Keratinocyte (primary cell): ENCODE results near the gene MDFI. TPM values are rescaled to one million over a fixed set of nuclear protein-coding genes. Genes with fewer than 3 reads are reported as not detected.

ENCODE experiments used
- DNase-seq: peaks from one replicate; pipeline ENCODE4 v3.0.0-alpha.2; 2011; ENCODE audit warnings: low read depth, missing footprints, low spot score
- FAIRE-seq: peaks from 2 replicates; lab custom pipeline; 2011; peaks lifted over from hg19 to GRCh38; lab: Jason Lieb, UNC
- H2AFZ ChIP-seq: 2 replicates; pipeline ENCODE4 v1.6.0; 2012; ENCODE audit warnings: low read length, control low read depth, inconsistent platforms; ENCODE audit not compliant: control insufficient read depth
- H3K27ac ChIP-seq: 2 replicates; pipeline ENCODE4 v1.5.1; 2011; ENCODE audit warnings: low read length; ENCODE audit not compliant: control insufficient read depth, insufficient read depth
- H3K27me3 ChIP-seq: 3 replicates; pipeline ENCODE4 v1.6.0; 2011; ENCODE audit warnings: low read length; ENCODE audit not compliant: control insufficient read depth, insufficient read depth; ENCODE audit errors: extremely low read depth
- H3K36me3 ChIP-seq, 2 experiments: 2 replicates in 1 of 2; 3 replicates in 1 of 2; pipeline ENCODE4 v1.5.1; 2011; ENCODE audit warnings: low read length in 2 of 2, mild to moderate bottlenecking in 1 of 2; ENCODE audit not compliant: control insufficient read depth in 2 of 2, insufficient read depth in 2 of 2; ENCODE audit errors: extremely low read depth in 1 of 2
- H3K4me1 ChIP-seq: 3 replicates; pipeline ENCODE4 v1.5.1; 2011; ENCODE audit warnings: low read length; ENCODE audit not compliant: control insufficient read depth, insufficient read depth; ENCODE audit errors: extremely low read depth
- H3K4me2 ChIP-seq: 3 replicates; pipeline ENCODE4 v1.6.0; 2011; ENCODE audit warnings: low read depth, low read length; ENCODE audit not compliant: control insufficient read depth, insufficient read depth; ENCODE audit errors: extremely low read depth
- H3K4me3 ChIP-seq, 3 experiments: fragments of 200-600 bp in 1 of 3; sonication (generic) in 1 of 3; 2 replicates in 2 of 3; 3 replicates in 1 of 3; pipeline ENCODE4 v1.5.1; 2011 to 2016; ENCODE audit warnings: low read length in 3 of 3, mild to moderate bottlenecking in 3 of 3, control low read depth in 2 of 3, inconsistent platforms in 1 of 3, low read depth in 1 of 3, mixed read lengths in 1 of 3, mixed run types in 1 of 3, moderate library complexity in 1 of 3; ENCODE audit not compliant: control insufficient read depth in 2 of 3, insufficient read depth in 2 of 3; ENCODE audit errors: extremely low read depth in 1 of 3
- H3K79me2 ChIP-seq: 2 replicates; pipeline ENCODE4 v1.6.0; 2012; ENCODE audit warnings: low read length; ENCODE audit not compliant: control insufficient read depth, insufficient read depth
- H3K9ac ChIP-seq: 3 replicates; pipeline ENCODE4 v1.6.0; 2011; ENCODE audit warnings: low read length; ENCODE audit not compliant: control insufficient read depth, insufficient read depth; ENCODE audit errors: extremely low read depth
- H3K9me1 ChIP-seq: 3 replicates; pipeline ENCODE4 v1.6.0; 2011; ENCODE audit warnings: low read length; ENCODE audit not compliant: control insufficient read depth, insufficient read depth; ENCODE audit errors: extremely low read depth
- H3K9me3 ChIP-seq: 2 replicates; pipeline ENCODE4 v1.5.1; 2012; ENCODE audit warnings: low read depth, low read length; ENCODE audit not compliant: control insufficient read depth
- H4K20me1 ChIP-seq: 3 replicates; pipeline ENCODE4 v1.6.0; 2011; ENCODE audit warnings: low read length; ENCODE audit not compliant: control insufficient read depth, insufficient read depth; ENCODE audit errors: extremely low read depth
- CTCF ChIP-seq, 3 experiments: IDR thresholded peaks in 1 of 3; conservative IDR thresholded peaks in 1 of 3; optimal IDR thresholded peaks in 1 of 3; 2 replicates in 2 of 3; 3 replicates in 1 of 3; pipeline versions ENCODE3 to v1.5.1; 2011; ENCODE audit warnings: low read length in 3 of 3, mild to moderate bottlenecking in 3 of 3, moderate library complexity in 2 of 3, control low read depth in 1 of 3, inconsistent platforms in 1 of 3; ENCODE audit not compliant: insufficient read depth in 2 of 3; ENCODE audit errors: extremely low read depth in 1 of 3
- EZH2 ChIP-seq: IDR thresholded peaks from one replicate; pipeline ENCODE4 v1.6.1; 2012; ENCODE audit warnings: inconsistent platforms, mild to moderate bottlenecking, low read length, moderate library complexity
- dilution Hi-C: fragments of 300-500 bp; cut with MboI; formaldehyde crosslinking; loops from one replicate; pipeline ENCODE4 v1.7.0; 2020; ENCODE audit warnings: low sequenced_read_pairs; ENCODE audit not compliant: extremely low pct_ligation_motif_present
- polyA plus RNA-seq, 5 experiments: library from polyadenylated mRNA; depleted of rRNA in 3 of 5; stranded (reverse) in 3 of 5; stranded (forward) in 1 of 5; unstranded in 1 of 5; fragments of >200 nt; gene quantifications; 1 replicate in 1 of 5; 2 replicates in 3 of 5; 3 replicates in 1 of 5; pipeline versions ENCODE4 v1.2.1 to v1.2.3, GENCODE V29; 2011 to 2012; ENCODE audit warnings: missing spikeins in 2 of 5, low read depth in 1 of 5, low replicate concordance in 1 of 5

The MDFI gene
- polyA plus RNA-seq, 1 donor (not counting 4 experiments of a cell fraction or from before 2014, with no cell fraction given): 60.1 TPM

GRCh38 chr6:41691426-41692079 is 53.3 kb downstream of the MDFI start:
- dilution Hi-C loops: no loop called here

DNA sequence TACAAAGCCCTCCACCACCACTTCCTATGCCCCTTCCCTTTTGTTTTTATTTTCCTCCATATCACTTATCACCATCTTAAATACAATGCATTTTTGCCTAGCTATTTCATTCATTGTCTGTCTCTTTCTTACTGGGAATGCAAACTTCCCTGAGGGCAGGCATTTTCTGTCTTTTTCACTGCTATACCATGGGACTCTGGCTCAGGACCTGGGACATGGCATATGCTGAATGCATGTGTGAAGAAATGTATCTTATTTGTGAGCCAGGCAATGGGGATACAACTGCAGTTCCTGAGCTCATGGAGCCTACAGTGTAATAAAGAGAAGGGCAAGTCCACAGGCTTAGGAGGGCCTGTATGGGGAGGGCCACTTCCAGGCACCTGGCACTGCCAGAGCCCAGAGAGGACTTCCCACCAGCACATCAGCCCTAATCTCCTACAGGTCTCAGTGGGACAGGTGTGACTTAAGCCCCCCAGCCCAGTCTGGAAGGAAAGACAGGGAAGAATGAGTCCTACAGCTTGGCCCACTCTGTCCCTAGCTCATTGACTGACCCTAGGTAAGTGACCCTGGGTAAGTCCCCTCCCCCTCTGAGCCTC is 53.9 kb downstream of the MDFI start:
- Histone ChIP-seq H3K9me3 (no peaks in the 10 kb centered on the region), H3K9me1 (no peaks in the 10 kb centered on the region), H3K4me3 (no peak overlapping the region), H3K79me2 (no peaks in the 10 kb centered on the region), H3K4me1 (peaks cover 9% of the 10 kb centered on the region), H2AFZ (no peak overlapping the region), H3K36me3 (peaks cover 0 to 2% of the 10 kb centered on the region in 2 experiments), H4K20me1 (no peaks in the 10 kb centered on the region), H3K27me3 (no peaks in the 10 kb centered on the region), H3K4me2 (no peak overlapping the region), H3K27ac (no peak overlapping the region), H3K9ac (no peak overlapping the region)
- DNase-seq (no peak), FAIRE-seq (no peak)
- dilution Hi-C loops: no loop called here
- TF ChIP-seq EZH2 (no peak), CTCF (optimal IDR thresholded peaks at IDR 0.05 in 1 of 3, IDR thresholded peaks at IDR 0.05 in 1 of 3, conservative IDR thresholded peaks at IDR 0.05 in 1 of 3; ENCODE audit: extremely low read depth in 1 of 3, insufficient read depth in 2 of 3, low read length in 3 of 3) (no peak)

More at GRCh38 chr6:41691426-41692079, 53.3 kb downstream of the MDFI start:
- Histone ChIP-seq H3K9me1 (no peaks in the 10 kb centered on the region), H3K4me1 (peaks cover 9% of the 10 kb centered on the region), H3K36me3 (peaks cover 0 to 2% of the 10 kb centered on the region in 2 experiments), H3K79me2 (no peaks in the 10 kb centered on the region), H3K4me2 (no peak overlapping the region), H3K27me3 (no peaks in the 10 kb centered on the region), H3K27ac (no peak overlapping the region), H3K9ac (no peak overlapping the region), H3K4me3 (no peak overlapping the region), H2AFZ (no peak overlapping the region), H4K20me1 (no peaks in the 10 kb centered on the region), H3K9me3 (no peaks in the 10 kb centered on the region)
- FAIRE-seq (no peak), DNase-seq (no peak)
- TF ChIP-seq EZH2: no peak
- TF ChIP-seq CTCF (optimal IDR thresholded peaks at IDR 0.05 in 1 of 3, IDR thresholded peaks at IDR 0.05 in 1 of 3, conservative IDR thresholded peaks at IDR 0.05 in 1 of 3; ENCODE audit: extremely low read depth in 1 of 3, insufficient read depth in 2 of 3, low read length in 3 of 3): no peak
